HG03097 (cell line): Measurements from ENCODE around the gene BID.
"Not testable (repeated sequence)": the region's sequence is repeated elsewhere in the genome, so short reads cannot be mapped to it uniquely, and the experiment has no call there.

Experiments
- ATAC-seq: cut with Tn5 transposase; IDR thresholded peaks from one replicate; pipeline ENCODE4 v1.9.1; 2021; ENCODE audit not compliant: unreplicated experiment, low FRiP score

The BID gene

DNA sequence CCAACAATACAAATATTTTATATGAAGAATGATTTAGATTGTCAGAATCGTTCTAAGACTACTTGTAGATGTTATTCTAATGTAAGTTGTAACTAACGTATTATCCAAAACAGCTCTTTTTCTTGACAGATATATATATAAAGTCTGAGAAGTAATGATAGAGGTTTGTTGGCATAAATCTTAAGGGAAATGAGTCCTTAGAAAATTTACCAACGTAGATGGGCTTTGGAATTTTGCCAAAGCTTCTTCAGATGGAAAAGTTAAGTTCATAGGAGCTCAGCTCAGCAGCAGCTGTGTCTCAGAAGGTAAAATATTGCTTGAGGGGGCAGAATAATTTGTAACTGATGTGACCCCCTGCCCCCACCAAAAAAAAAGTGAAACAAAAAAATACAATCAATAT lies 66.7 kb downstream of the BID start:
- ATAC-seq, result no peak

DNA sequence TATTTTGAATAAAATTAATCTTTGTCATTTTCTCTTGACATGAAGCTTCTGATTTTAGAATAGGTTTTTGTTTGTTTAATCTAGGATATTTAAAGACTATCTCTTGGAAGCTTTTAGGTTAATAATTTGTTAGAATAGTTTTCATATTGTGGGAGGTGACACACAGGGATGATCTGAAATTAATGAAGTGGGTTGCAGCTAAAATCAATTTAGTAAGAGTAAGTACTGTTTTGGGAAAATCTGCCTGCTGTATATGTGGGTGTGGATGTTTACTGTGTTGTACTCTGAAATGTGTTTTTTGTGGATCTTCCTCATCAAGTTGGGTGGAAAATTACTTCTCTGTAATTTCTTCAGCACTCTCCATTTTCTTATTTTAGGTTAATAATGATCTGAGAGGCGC lies 67.3 kb downstream of the BID start:
- no peak for ATAC-seq

- ATAC-seq, result peak; percentile 88
Observed at GRCh38 chr22:17705951-17706900, 68.0 kb downstream of the BID start.

- no peak for ATAC-seq
Observed at GRCh38 chr22:17705546-17705945, 68.7 kb downstream of the BID start.

DNA sequence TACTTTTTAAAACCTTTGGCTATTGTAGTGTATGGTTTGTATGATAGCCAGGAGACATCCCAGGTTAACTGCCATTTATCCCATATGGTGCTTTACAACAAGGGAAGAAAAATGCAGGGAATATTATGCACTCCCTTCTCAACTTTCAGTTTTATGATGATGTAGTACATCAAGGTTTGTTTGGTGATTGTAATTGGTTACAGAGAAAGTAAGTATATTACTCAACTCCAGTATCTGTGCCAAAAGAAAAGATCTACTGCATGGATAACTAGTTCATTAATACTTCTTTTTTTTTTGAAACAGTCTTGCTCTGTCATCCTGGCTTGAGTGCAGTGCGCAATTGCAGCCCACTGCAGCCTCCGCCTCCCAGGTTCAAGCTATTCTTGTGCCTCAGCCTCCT lies 70.5 kb downstream of the BID start:
- ATAC-seq, result no peak

GRCh38 chr22:17700778-17701177 lies 73.5 kb downstream of the BID start:
- ATAC-seq, result no peak

- ATAC-seq, result no peak
Observed at GRCh38 chr22:17699696-17700340, 74.5 kb downstream of the BID start.

GRCh38 chr22:17698948-17699347 lies 75.3 kb downstream of the BID start:
- ATAC-seq, result no peak

DNA sequence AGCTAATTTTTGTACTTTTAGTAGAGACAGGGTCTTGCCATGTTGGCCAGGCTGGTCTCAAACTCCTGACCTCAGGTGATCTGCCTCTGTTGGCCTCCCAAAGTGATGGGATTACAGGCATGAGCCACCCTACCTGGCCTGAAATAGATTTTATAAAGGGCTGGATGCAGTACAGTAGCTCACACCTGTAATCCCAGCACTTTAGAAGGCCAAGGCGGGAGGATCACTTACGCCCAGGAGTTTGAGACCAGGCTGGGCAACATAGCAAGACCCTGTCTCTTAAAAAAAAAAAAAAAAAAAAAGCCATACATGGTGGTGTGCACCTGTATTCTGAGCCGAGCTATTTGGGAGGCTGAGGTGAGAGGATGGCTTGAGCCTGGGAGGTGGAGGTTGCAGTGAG lies 76.0 kb downstream of the BID start:
- ATAC-seq, result not testable (repeated sequence)

- not testable (repeated sequence) for ATAC-seq
Observed at GRCh38 chr22:17697196-17697595, 77.1 kb downstream of the BID start.

GRCh38 chr22:17695986-17696385 lies 78.3 kb downstream of the BID start:
- ATAC-seq, result no peak

- no peak for ATAC-seq
Observed at GRCh38 chr22:17694752-17695151, 79.5 kb downstream of the BID start.

DNA sequence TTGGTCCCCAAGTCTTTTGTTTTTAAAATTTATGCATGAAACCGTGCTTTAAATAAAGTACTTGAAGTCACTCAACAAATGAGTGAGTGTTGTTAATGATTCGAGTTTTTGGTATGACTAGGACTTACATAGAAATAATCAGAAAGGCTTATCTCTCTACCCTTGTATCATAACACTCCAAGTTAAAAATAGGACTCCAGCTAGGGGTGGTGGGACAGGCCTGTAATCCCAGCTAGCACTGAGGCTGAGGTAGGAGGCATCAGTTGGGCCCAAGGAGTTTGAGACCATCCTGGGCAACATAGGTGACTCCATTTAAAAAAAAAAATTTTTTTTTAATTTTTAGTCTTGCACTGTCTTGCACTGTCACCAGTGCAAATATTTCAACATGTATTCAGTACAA lies 80.1 kb downstream of the BID start:
- ATAC-seq, result no peak

DNA sequence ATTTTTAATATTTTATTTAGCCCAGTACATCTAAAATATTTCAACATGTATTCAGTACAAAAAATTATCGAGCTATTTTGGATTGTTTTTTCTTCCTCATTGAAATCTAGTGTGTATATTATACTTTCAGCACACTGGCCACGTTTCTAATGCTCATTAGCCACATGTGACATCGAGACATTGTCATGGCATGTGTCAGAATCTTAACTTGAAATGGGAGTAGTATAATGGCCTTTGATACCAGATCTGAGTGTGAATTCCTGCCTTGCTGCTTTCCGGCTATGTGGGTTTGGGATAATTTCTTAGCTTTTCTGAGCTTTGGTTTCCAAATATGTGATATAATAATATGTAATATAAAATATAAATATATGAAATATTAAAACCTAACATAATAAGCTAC lies 81.4 kb downstream of the BID start:
- no peak for ATAC-seq

DNA sequence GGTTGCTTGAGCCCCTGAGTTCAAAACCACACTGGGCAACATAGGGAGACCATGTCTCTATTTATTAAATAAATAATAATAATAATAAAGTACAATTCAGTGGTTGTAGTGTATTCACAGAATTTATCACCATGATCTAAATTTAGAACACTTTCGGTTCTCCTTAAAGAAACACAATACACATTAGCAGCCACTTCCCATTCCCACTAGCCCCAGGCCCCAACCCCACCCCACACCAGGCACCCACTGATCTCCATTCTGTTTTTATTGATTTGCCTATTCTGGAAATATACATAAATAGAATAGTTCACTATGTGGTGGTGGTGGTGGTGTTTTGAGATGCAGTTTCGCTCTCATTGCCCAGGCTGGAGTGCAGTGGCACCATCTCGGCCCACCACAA lies 90.0 kb downstream of the BID start:
- no peak for ATAC-seq
